ENCODE results near the gene SYT8.
"Not testable (repeated sequence)": the region's sequence is repeated elsewhere in the genome, so short reads cannot be mapped to it uniquely, and the experiment has no call there.

SYT8 gene

DNA sequence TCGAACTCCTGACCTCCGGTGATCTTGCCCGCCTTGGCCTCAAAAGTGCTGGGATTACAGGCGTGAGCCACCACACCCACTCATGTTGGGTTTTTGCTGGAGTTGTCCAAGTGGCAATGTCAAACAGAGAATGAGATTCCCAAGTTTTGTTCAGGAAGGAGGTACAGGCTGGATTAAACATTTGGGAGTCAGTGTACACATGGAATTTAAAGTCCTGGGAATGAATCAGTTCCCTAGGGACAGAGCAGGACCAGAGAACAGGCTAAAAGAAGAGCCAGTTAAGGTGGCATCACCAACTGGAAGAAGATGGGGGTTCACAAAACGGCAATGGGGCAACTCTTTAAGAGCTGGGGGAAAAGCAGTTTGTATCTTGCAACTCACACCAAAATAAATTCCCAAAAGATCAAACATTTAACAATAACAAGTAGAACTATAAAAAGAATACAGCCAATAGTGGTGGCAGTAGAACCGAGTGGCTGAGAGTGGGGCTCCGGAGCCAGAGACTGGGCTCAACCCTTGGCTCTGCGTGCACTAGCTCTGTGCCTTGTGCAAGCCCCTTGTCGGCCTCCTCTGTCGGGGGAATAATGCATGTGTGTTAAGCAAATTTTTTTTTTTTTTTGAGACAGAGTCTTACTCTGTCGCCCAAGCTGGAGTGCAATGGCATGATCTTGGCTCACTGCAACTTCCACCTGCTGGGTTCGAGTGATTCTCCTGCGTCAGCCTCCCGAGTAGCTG lies 37.2 kb upstream of the SYT8 start:
- Histone ChIP-seq H3K27ac (replicated peaks) (no peak overlapping the region), H3K27me3 (ENCODE audit: insufficient read depth, poor library complexity, severe bottlenecking) (no peaks in the 10 kb centered on the region), H3K4me3 (replicated peaks; ENCODE audit: insufficient read depth, low read length) (no peak overlapping the region)
- TF ChIP-seq SPI1 (IDR thresholded peaks at IDR 0.05; ENCODE audit: borderline replicate concordance, low read depth) = no peak
- TF ChIP-seq, protein P1, sequence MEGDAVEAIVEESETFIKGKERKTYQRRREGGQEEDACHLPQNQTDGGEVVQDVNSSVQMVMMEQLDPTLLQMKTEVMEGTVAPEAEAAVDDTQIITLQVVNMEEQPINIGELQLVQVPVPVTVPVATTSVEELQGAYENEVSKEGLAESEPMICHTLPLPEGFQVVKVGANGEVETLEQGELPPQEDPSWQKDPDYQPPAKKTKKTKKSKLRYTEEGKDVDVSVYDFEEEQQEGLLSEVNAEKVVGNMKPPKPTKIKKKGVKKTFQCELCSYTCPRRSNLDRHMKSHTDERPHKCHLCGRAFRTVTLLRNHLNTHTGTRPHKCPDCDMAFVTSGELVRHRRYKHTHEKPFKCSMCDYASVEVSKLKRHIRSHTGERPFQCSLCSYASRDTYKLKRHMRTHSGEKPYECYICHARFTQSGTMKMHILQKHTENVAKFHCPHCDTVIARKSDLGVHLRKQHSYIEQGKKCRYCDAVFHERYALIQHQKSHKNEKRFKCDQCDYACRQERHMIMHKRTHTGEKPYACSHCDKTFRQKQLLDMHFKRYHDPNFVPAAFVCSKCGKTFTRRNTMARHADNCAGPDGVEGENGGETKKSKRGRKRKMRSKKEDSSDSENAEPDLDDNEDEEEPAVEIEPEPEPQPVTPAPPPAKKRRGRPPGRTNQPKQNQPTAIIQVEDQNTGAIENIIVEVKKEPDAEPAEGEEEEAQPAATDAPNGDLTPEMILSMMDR (IDR thresholded peaks at IDR 0.05; ENCODE audit: insufficient read depth, low read length) = no peak
- TF ChIP-seq REST (IDR thresholded peaks at IDR 0.05; ENCODE audit: insufficient replicate concordance, low read depth) = no peak
- no peak for TF ChIP-seq POLR2AphosphoS5 (IDR thresholded peaks at IDR 0.05; ENCODE audit: low read depth)
- TF ChIP-seq GABPA (IDR thresholded peaks at IDR 0.05; ENCODE audit: low read depth) = no peak
- DNase-seq (ENCODE audit: low read depth in 1 of 2, low spot score in 1 of 2) = no peak

- TF ChIP-seq, protein P1 (IDR thresholded peaks at IDR 0.05; ENCODE audit: insufficient read depth, low read length) = no peak
- TF ChIP-seq GABPA (IDR thresholded peaks at IDR 0.05; ENCODE audit: low read depth) (no peak), SPI1 (IDR thresholded peaks at IDR 0.05; ENCODE audit: borderline replicate concordance, low read depth) (no peak), POLR2AphosphoS5 (IDR thresholded peaks at IDR 0.05; ENCODE audit: low read depth) (no peak), REST (IDR thresholded peaks at IDR 0.05; ENCODE audit: insufficient replicate concordance, low read depth) (no peak)
- Histone ChIP-seq H3K27me3 (ENCODE audit: insufficient read depth, poor library complexity, severe bottlenecking) (no peaks in the 10 kb centered on the region), H3K4me3 (replicated peaks; ENCODE audit: insufficient read depth, low read length) (no peak overlapping the region), H3K27ac (replicated peaks) (no peak overlapping the region)
- no peak for DNase-seq (ENCODE audit: low read depth in 1 of 2, low spot score in 1 of 2)
Measured at GRCh38 chr11:1803246-1803645, 31.5 kb upstream of the SYT8 start.

DNA sequence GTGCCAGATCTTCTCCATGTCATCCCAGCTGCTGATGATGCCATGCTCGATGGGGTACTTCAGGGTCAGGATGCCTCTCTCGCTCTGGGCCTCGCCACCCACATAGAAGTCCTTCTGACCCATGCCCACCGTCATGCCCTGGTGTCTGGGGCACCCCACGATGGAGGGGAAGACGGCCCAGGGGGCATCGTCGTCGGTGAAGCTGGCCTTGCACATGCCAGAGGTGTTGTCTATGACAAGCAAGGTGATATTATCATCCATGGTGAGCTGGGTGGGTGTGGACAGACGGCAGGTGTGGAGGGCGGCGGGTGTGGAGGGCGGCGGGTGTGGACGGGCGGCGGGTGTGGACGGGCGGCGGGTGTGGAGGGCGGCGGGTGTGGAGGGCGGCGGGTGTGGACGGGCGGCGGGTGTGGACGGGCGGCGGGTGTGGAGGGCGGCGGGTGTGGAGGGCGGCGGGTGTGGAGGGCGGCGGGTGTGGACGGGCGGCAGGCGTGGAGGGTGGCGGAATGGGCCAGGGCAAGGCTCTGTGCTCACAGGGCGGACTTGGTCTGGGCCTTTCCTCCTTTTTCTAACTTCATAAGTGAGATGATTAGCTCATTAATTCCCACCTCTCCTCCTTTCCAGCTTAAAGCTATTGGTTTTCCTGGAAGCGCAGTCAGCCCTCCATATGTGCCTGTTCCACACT lies 30.8 kb upstream of the SYT8 start:
- not testable (repeated sequence) for H3K4me3 ChIP-seq (replicated peaks; ENCODE audit: insufficient read depth, low read length); H3K27me3 ChIP-seq (ENCODE audit: insufficient read depth, poor library complexity, severe bottlenecking); DNase-seq (ENCODE audit: low read depth in 1 of 2, low spot score in 1 of 2); H3K27ac ChIP-seq (replicated peaks)

DNA sequence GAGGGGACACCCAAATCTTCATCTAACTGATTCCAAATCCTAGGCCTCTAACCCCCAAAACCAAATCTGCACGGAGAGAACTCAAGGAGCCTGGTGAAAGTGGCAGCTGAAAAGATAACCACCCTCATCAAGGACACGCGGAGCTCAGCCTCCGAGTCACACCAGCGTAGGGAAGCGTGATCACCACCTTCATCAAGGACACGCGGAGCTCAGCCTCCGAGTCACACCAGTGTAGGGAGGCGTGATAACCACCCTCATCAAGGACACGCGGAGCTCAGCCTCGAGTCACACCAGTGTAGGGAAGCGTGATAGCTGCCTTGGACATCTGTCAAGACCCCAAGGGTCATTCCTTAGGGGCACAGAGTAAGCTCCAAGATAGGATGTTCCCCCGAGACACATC lies 29.3 kb upstream of the SYT8 start:
- Histone ChIP-seq H3K4me3 (replicated peaks; ENCODE audit: insufficient read depth, low read length) (no peak overlapping the region), H3K27me3 (ENCODE audit: insufficient read depth, poor library complexity, severe bottlenecking) (no peaks in the 10 kb centered on the region), H3K27ac (replicated peaks) (no peak overlapping the region)
- TF ChIP-seq, protein P1 (IDR thresholded peaks at IDR 0.05; ENCODE audit: insufficient read depth, low read length) = no peak
- no peak for TF ChIP-seq SPI1 (IDR thresholded peaks at IDR 0.05; ENCODE audit: borderline replicate concordance, low read depth)
- TF ChIP-seq POLR2AphosphoS5 (IDR thresholded peaks at IDR 0.05; ENCODE audit: low read depth) = no peak
- TF ChIP-seq GABPA (IDR thresholded peaks at IDR 0.05; ENCODE audit: low read depth) = no peak
- no peak for TF ChIP-seq REST (IDR thresholded peaks at IDR 0.05; ENCODE audit: insufficient replicate concordance, low read depth)
- DNase-seq (ENCODE audit: low read depth in 1 of 2, low spot score in 1 of 2) = no peak

Data from HL-60 (cell line).